ENCODE data around the gene PLA2G2E.

Gene PLA2G2E

GRCh38 chr1:19955534-19956170, 32.2 kb upstream of the PLA2G2E start:
- TF ChIP-seq REST (IDR thresholded peaks at IDR 0.05; ENCODE audit: low read depth), result no peak
- TF ChIP-seq CEBPB (IDR thresholded peaks at IDR 0.05), result no peak
- TF ChIP-seq RAD21 (IDR thresholded peaks at IDR 0.05; ENCODE audit: low read depth), result no peak
- no peak for TF ChIP-seq YY1 (IDR thresholded peaks at IDR 0.05; ENCODE audit: low read depth)
- no peak for TF ChIP-seq TAF1 (IDR thresholded peaks at IDR 0.05; ENCODE audit: low read depth)
- TF ChIP-seq EP300 (IDR thresholded peaks at IDR 0.05; ENCODE audit: borderline replicate concordance), result no peak
- TF ChIP-seq NFIC (IDR thresholded peaks at IDR 0.05), result no peak
- TF ChIP-seq CREB1 (IDR thresholded peaks at IDR 0.05; ENCODE audit: low read depth), result no peak
- no peak for TF ChIP-seq TCF12 (IDR thresholded peaks at IDR 0.05; ENCODE audit: low read depth)
- TF ChIP-seq EGR1 (IDR thresholded peaks at IDR 0.05), result no peak

- TF ChIP-seq NFIC (IDR thresholded peaks at IDR 0.05) (no peak), REST (IDR thresholded peaks at IDR 0.05; ENCODE audit: low read depth) (no peak), RAD21 (IDR thresholded peaks at IDR 0.05; ENCODE audit: low read depth) (no peak), FOXM1 (IDR thresholded peaks at IDR 0.05; ENCODE audit: borderline replicate concordance, low read depth) (no peak), EP300 (IDR thresholded peaks at IDR 0.05; ENCODE audit: borderline replicate concordance) (no peak), TAF1 (IDR thresholded peaks at IDR 0.05; ENCODE audit: low read depth) (no peak), ZBTB7A (IDR thresholded peaks at IDR 0.05; ENCODE audit: low read depth) (no peak), EGR1 (IDR thresholded peaks at IDR 0.05) (no peak), CREB1 (IDR thresholded peaks at IDR 0.05; ENCODE audit: low read depth) (no peak), CEBPB (IDR thresholded peaks at IDR 0.05) (no peak), MAX (IDR thresholded peaks at IDR 0.05) (no peak), USF1 (IDR thresholded peaks at IDR 0.05) (no peak), YY1 (IDR thresholded peaks at IDR 0.05; ENCODE audit: low read depth) (no peak), TCF12 (IDR thresholded peaks at IDR 0.05; ENCODE audit: low read depth) (no peak)
These were observed 30.6 kb upstream of the PLA2G2E start for GRCh38 chr1:19954059-19954458.

GRCh38 chr1:19949016-19949415, 25.6 kb upstream of the PLA2G2E start:
- no peak for TF ChIP-seq NFIC (IDR thresholded peaks at IDR 0.05)
- no peak for TF ChIP-seq RAD21 (IDR thresholded peaks at IDR 0.05; ENCODE audit: low read depth)
- TF ChIP-seq EGR1 (IDR thresholded peaks at IDR 0.05), result no peak
- TF ChIP-seq TAF1 (IDR thresholded peaks at IDR 0.05; ENCODE audit: low read depth), result no peak
- no peak for TF ChIP-seq REST (IDR thresholded peaks at IDR 0.05; ENCODE audit: low read depth)

- no peak for TF ChIP-seq CEBPB (IDR thresholded peaks at IDR 0.05)
- TF ChIP-seq RAD21 (IDR thresholded peaks at IDR 0.05; ENCODE audit: low read depth), result no peak
- TF ChIP-seq EP300 (IDR thresholded peaks at IDR 0.05; ENCODE audit: borderline replicate concordance), result no peak
- TF ChIP-seq CREB1 (IDR thresholded peaks at IDR 0.05; ENCODE audit: low read depth), result no peak
- TF ChIP-seq EGR1 (IDR thresholded peaks at IDR 0.05), result no peak
- TF ChIP-seq TCF12 (IDR thresholded peaks at IDR 0.05; ENCODE audit: low read depth), result no peak
- no peak for TF ChIP-seq ZBTB7A (IDR thresholded peaks at IDR 0.05; ENCODE audit: low read depth)
- TF ChIP-seq FOXM1 (IDR thresholded peaks at IDR 0.05; ENCODE audit: borderline replicate concordance, low read depth), result no peak
- TF ChIP-seq TAF1 (IDR thresholded peaks at IDR 0.05; ENCODE audit: low read depth), result no peak
- TF ChIP-seq YY1 (IDR thresholded peaks at IDR 0.05; ENCODE audit: low read depth), result no peak
- no peak for TF ChIP-seq TEAD4 (IDR thresholded peaks at IDR 0.05)
- no peak for TF ChIP-seq MAX (IDR thresholded peaks at IDR 0.05)
- TF ChIP-seq USF1 (IDR thresholded peaks at IDR 0.05), result no peak
- no peak for TF ChIP-seq NFIC (IDR thresholded peaks at IDR 0.05)
- TF ChIP-seq REST (IDR thresholded peaks at IDR 0.05; ENCODE audit: low read depth), result no peak
These were observed 23.6 kb upstream of the PLA2G2E start for GRCh38 chr1:19946971-19947370.

Data from Ishikawa (cell line).